Endothelial cell of umbilical vein (primary cell): ENCODE results near the gene PLPP1.

Experiments used
- EZH2 ChIP-seq: IDR thresholded peaks from 2 replicates; pipeline ENCODE4 v1.6.1; 2012; ENCODE audit warnings: borderline replicate concordance, low read depth, mild to moderate bottlenecking, moderate library complexity, low read length, inconsistent platforms; ENCODE audit not compliant: severe bottlenecking
- MYC ChIP-seq: IDR thresholded peaks from one replicate; pipeline ENCODE4 v1.6.1; 2011; ENCODE audit warnings: mild to moderate bottlenecking, low read depth, low read length
- POLR2A ChIP-seq: IDR thresholded peaks from 2 replicates; pipeline ENCODE4 v1.6.1; 2012; ENCODE audit warnings: low read depth, mild to moderate bottlenecking, control low read depth, low read length
- POLR2AphosphoS5 ChIP-seq: IDR thresholded peaks from 2 replicates; pipeline ENCODE4 v1.6.1; 2012; ENCODE audit warnings: low read depth, mild to moderate bottlenecking, control low read depth, low read length, moderate library complexity; ENCODE audit not compliant: insufficient read depth
- TF ChIP-seq, protein P1 (sequence below), 2 donors: IDR thresholded peaks; 1 replicate in 1 of 2; 2 replicates in 1 of 2; pipeline ENCODE4 v1.5.1; 2011; ENCODE audit warnings: low read length in 2 of 2, mild to moderate bottlenecking in 2 of 2, moderate library complexity in 2 of 2, control low read depth in 1 of 2, inconsistent platforms in 1 of 2, low read depth in 1 of 2; ENCODE audit not compliant: insufficient read depth in 1 of 2; ENCODE audit errors: extremely low read depth in 1 of 2

DNA sequence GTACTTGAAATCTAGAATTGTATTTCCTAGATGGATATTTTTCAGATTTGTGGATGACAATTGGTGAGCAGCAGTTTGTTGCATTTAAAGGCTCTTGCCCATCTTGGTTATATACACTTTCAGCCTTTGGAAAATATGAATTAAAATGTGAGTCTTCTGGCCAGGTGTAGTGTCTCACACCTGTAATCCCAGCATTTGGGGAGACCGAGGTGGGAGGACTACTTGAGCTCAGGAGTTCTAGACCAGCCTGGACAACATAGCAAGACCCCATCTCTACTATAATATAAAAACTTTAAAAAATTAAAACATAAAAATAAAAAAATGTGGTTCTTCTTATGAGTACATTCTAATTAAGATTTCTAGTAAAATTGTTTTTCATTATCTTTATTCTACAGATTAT is 125.0 kb downstream of the PLPP1 start:
- TF ChIP-seq POLR2A (no peak), MYC (no peak), POLR2AphosphoS5 (no peak), EZH2 (no peak)
- TF ChIP-seq, protein P1, sequence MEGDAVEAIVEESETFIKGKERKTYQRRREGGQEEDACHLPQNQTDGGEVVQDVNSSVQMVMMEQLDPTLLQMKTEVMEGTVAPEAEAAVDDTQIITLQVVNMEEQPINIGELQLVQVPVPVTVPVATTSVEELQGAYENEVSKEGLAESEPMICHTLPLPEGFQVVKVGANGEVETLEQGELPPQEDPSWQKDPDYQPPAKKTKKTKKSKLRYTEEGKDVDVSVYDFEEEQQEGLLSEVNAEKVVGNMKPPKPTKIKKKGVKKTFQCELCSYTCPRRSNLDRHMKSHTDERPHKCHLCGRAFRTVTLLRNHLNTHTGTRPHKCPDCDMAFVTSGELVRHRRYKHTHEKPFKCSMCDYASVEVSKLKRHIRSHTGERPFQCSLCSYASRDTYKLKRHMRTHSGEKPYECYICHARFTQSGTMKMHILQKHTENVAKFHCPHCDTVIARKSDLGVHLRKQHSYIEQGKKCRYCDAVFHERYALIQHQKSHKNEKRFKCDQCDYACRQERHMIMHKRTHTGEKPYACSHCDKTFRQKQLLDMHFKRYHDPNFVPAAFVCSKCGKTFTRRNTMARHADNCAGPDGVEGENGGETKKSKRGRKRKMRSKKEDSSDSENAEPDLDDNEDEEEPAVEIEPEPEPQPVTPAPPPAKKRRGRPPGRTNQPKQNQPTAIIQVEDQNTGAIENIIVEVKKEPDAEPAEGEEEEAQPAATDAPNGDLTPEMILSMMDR (IDR thresholded peaks at IDR 0.05; ENCODE audit: extremely low read depth in 1 of 2, insufficient read depth in 1 of 2, low read depth in 1 of 2, low read length in 2 of 2) = no peak
